Stimulated activated CD8-positive, alpha-beta memory T cell treated with anti-CD3 and anti-CD28 coated beads, Interleukin-4, amount 100 ng/mL, for 1 hour (primary cell): Measurements from ENCODE around the gene CCDC148.

ENCODE experiments used
- DNase-seq, 2 donors: peaks; one replicate each; pipeline ENCODE4 v3.0.0-alpha.2; 2020; ENCODE audit warnings: low read depth in 2 of 2, low spot score in 1 of 2

CCDC148 gene

GRCh38 chr2:158130832-158131473 is 325.6 kb downstream of the CCDC148 start:
- DNase-seq, result no peak

GRCh38 chr2:158129037-158129436 is 327.5 kb downstream of the CCDC148 start:
- no peak for DNase-seq

- DNase-seq, result no peak
Measured at GRCh38 chr2:158128168-158128973, 328.2 kb downstream of the CCDC148 start.

- DNase-seq, result no peak
Measured at GRCh38 chr2:158127380-158127804, 329.2 kb downstream of the CCDC148 start.

- DNase-seq, result no peak
Measured at GRCh38 chr2:158125756-158126498, 330.6 kb downstream of the CCDC148 start.

GRCh38 chr2:158124896-158125295 is 331.7 kb downstream of the CCDC148 start:
- no peak for DNase-seq
